Lung (tissue), 12 donors: ENCODE data around the gene RIN3. TPM values are rescaled to one million over a fixed set of nuclear protein-coding genes. Genes with fewer than 3 reads are reported as not detected.
"Not testable (repeated sequence)": the region's sequence is repeated elsewhere in the genome, so short reads cannot be mapped to it uniquely, and the experiment has no call there.

Source experiments
- ATAC-seq: fragments of 200-7000 bp; cut with Tn5 transposase; one replicate; pipeline ENCODE4 v1.9.1; 2020; ENCODE audit warnings: moderate number of reproducible peaks; ENCODE audit not compliant: insufficient read depth, low FRiP score
- DNase-seq, 3 donors: peaks; one replicate each; pipeline ENCODE4 v3.0.0-alpha.2; 2013 to 2017
- H3K27ac ChIP-seq, 2 donors: one replicate each; pipeline ENCODE4 v1.5.1; 2013; ENCODE audit warnings: mild to moderate bottlenecking in 2 of 2, moderate library complexity in 2 of 2, control low read depth in 1 of 2, inconsistent platforms in 1 of 2, low read depth in 1 of 2, low read length in 1 of 2
- H3K27me3 ChIP-seq, 3 donors: one replicate each; pipeline ENCODE4 v1.5.1; 2013; ENCODE audit warnings: low read length in 2 of 3; ENCODE audit not compliant: control insufficient read depth in 3 of 3, insufficient read depth in 3 of 3
- H3K36me3 ChIP-seq, 4 donors: one replicate each; pipeline ENCODE4 v1.5.1; 2013; ENCODE audit warnings: low read length in 4 of 4, mild to moderate bottlenecking in 1 of 4, moderate library complexity in 1 of 4; ENCODE audit not compliant: control insufficient read depth in 4 of 4, insufficient read depth in 4 of 4
- H3K4me1 ChIP-seq, 5 donors: one replicate each; pipeline ENCODE4 v1.5.1; 2013; ENCODE audit warnings: low read length in 5 of 5, mild to moderate bottlenecking in 2 of 5, moderate library complexity in 1 of 5; ENCODE audit not compliant: control insufficient read depth in 5 of 5, insufficient read depth in 5 of 5
- H3K4me3 ChIP-seq: one replicate; pipeline ENCODE4 v1.5.1; 2013; ENCODE audit warnings: mild to moderate bottlenecking, control low read depth, moderate library complexity
- H3K9ac ChIP-seq, 2 donors: one replicate each; pipeline ENCODE4 v1.5.1; 2013; ENCODE audit warnings: low read length in 2 of 2, control low read depth in 1 of 2; ENCODE audit not compliant: insufficient read depth in 1 of 2
- H3K9me3 ChIP-seq, 4 donors: one replicate each; pipeline ENCODE4 v1.5.1; 2013; ENCODE audit warnings: low read length in 3 of 4, mild to moderate bottlenecking in 1 of 4, moderate library complexity in 1 of 4; ENCODE audit not compliant: control insufficient read depth in 4 of 4, insufficient read depth in 3 of 4
- WGBS, 2 donors: extraction: QIAGEN DNeasy Blood & Tissue Kit; methylation state at CpG; one replicate each; pipeline ENCODE4 v1.1.7; 2013; 5-methylcytosine and 5-hydroxymethylcytosine counted together
- polyA plus RNA-seq, 2 donors: library from polyadenylated mRNA; stranded (reverse); fragments of 200-250 nt; gene quantifications; one replicate each; pipeline ENCODE4 v1.2.1, GENCODE V29; 2013
- total RNA-seq, 2 donors: library from RNA; depleted of rRNA in 1 of 2; stranded (reverse); fragments of >200 nt in 1 of 2; gene quantifications; one replicate each; pipeline ENCODE4 v1.2.1, GENCODE V29; 2014 to 2021
- TF ChIP-seq, protein P1 (sequence below): IDR thresholded peaks from 2 replicates; pipeline ENCODE4 v1.5.1; 2012; ENCODE audit warnings: mild to moderate bottlenecking; ENCODE audit errors: control extremely low read depth, extremely low read depth
- donor health status: control.
- donor health status: control.
- donor health status: Bipolar disorder and iron deficiency.
- donor health status: healthy.
- donor health status: DM: yes; HTN: yes; CAD: no.

The RIN3 gene
- total and polyA plus RNA-seq, 4 donors, result 19.3 to 55.5 (median 40.2) TPM

DNA sequence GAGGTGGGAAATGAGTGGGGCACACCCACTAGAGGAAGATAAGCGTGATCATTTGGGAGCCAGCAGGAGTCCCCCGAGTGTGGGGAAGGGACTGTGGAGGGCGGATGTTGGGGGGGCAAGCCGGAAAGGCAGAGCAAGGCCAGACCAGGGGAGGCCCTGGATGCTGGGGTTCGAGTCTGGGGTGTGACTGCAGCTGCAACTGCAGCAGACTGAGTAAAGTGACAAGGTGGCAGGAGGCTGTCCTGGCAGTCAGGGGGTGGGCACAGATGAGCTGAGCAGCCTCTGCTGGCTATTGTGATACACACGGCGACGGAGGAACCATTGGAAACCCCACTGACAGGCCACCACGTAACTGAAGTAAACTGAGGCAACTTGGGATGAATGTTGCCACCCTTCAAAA is 124.7 kb downstream of the RIN3 start:
- no peaks in the 10 kb centered on the region for H3K9me3 ChIP-seq
- ATAC-seq (no peak), DNase-seq (no peak)
- H3K27ac ChIP-seq, result no peak overlapping the region
- H3K4me1 ChIP-seq, result peaks cover 0 to 17% (median 4%) of the 10 kb centered on the region in 5 donors
- H3K36me3 ChIP-seq, result peaks cover 0 to 13% (median 1%) of the 10 kb centered on the region in 4 donors
- no peaks in the 10 kb centered on the region for H3K27me3 ChIP-seq
- no peak overlapping the region for H3K4me3 ChIP-seq
- no peak overlapping the region for H3K9ac ChIP-seq
- TF ChIP-seq, protein P1, sequence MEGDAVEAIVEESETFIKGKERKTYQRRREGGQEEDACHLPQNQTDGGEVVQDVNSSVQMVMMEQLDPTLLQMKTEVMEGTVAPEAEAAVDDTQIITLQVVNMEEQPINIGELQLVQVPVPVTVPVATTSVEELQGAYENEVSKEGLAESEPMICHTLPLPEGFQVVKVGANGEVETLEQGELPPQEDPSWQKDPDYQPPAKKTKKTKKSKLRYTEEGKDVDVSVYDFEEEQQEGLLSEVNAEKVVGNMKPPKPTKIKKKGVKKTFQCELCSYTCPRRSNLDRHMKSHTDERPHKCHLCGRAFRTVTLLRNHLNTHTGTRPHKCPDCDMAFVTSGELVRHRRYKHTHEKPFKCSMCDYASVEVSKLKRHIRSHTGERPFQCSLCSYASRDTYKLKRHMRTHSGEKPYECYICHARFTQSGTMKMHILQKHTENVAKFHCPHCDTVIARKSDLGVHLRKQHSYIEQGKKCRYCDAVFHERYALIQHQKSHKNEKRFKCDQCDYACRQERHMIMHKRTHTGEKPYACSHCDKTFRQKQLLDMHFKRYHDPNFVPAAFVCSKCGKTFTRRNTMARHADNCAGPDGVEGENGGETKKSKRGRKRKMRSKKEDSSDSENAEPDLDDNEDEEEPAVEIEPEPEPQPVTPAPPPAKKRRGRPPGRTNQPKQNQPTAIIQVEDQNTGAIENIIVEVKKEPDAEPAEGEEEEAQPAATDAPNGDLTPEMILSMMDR, result no peak
- 94% methylated on average over 9 of the region's 9 CpGs for WGBS, 2 donors

DNA sequence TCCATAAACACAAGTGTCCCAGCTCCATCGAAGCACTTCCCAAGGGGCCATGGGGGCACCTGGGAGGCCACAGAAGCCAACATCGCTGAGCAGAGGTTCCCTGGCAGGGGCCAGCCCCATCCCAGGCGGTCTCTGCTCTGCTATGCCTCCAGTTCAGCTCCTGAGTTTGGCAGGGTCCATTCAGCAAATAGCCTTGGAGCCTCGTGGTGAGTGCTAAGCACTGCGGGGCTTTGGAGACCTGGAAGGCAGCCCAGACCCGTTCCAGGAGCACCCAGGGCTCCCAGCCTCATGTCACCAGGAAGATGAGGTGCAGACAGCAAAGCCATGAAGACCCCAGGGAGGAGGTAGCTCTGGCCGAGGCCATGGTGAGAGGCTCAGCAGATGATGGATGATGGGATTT is 125.3 kb downstream of the RIN3 start:
- WGBS, 2 donors, result 74 to 82% methylated on average over 7 of the region's 7 CpGs
- no peak for DNase-seq
- TF ChIP-seq, protein P1, result no peak
- peaks cover 0 to 17% (median 4%) of the 10 kb centered on the region in 5 donors for H3K4me1 ChIP-seq
- no peaks in the 10 kb centered on the region for H3K9me3 ChIP-seq
- H3K27ac ChIP-seq, result no peak overlapping the region
- no peak overlapping the region for H3K4me3 ChIP-seq
- H3K36me3 ChIP-seq, result peaks cover 0 to 13% (median 1%) of the 10 kb centered on the region in 4 donors
- no peak overlapping the region for H3K9ac ChIP-seq
- H3K27me3 ChIP-seq, result no peaks in the 10 kb centered on the region
- ATAC-seq, result no peak

DNA sequence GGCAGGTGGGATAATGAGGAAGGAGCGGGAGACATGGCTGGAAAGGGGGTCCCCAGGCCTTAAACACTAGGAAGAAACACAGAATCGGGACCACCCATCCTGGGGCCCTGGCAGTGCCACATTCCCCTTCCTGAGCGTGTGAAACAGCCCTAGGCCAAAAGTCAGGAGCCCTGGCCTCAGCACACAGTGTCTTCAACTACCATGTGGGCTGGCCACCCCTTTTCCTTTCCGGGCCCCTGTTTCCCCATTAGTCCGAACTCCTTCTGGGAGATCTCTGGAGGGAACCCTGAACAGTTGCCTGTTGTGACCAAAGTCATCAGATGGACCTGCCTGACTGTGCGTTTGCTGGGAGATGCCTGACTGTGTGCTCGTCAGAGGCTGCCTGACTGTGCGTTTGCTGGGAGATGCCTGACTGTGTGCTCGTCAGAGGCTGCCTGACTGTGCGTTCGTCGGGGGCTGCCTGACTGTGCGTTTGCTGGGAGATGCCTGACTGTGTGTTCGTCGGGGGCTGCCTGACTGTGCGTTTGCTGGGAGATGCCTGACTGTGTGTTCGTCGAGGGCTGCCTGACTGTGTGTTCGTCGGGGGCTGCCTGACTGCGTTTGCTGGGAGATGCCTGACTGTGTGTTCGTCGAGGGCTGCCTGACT is 126.0 kb downstream of the RIN3 start:
- H3K9ac ChIP-seq, ATAC-seq, H3K27me3 ChIP-seq, H3K27ac ChIP-seq, H3K9me3 ChIP-seq, H3K4me3 ChIP-seq, DNase-seq: not testable (repeated sequence)
- Histone ChIP-seq H3K36me3 (peaks cover 0 to 14% (median 5%) of the 10 kb centered on the region in 4 donors), H3K4me1 (peaks cover 0 to 17% (median 4%) of the 10 kb centered on the region in 5 donors)
- WGBS, 2 donors, result 90 to 95% methylated on average over 23 of the region's 23 CpGs

DNA sequence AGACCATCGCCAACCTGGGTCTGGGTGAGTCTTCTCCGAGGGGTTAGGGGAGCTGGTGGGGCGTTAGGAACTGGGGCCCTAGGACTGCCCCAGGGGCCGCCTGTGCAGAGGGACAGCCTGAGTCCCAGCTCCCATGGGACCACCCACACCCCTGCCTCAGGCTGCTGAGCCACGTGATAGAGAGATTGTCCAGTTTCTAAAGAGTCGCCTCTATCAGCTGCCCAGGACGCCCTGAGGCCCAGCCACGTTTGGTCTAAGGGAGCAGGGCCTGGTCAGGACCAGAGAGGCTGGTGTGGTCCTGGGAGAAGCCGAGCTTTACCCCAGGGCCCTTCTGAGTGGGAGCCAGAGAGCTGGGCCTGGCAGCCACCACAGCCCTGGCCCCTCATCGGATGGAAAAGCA is 127.7 kb downstream of the RIN3 start:
- Histone ChIP-seq H3K9me3 (peaks cover 0 to 6% (median 1%) of the 10 kb centered on the region in 4 donors), H3K4me1 (peaks cover 0 to 22% (median 4%) of the 10 kb centered on the region in 5 donors), H3K36me3 (peaks cover 0 to 16% (median 10%) of the 10 kb centered on the region in 4 donors), H3K27ac (no peak overlapping the region), H3K4me3 (no peak overlapping the region), H3K9ac (no peak overlapping the region), H3K27me3 (no peaks in the 10 kb centered on the region)
- TF ChIP-seq, protein P1, result no peak
- DNase-seq, result no peak
- ATAC-seq, result no peak
- WGBS, 2 donors, result 94 to 95% methylated on average over 10 of the region's 10 CpGs
